Spleen (tissue), 7 donors: ENCODE data around the gene RPS18.

ENCODE experiments used
- CTCF ChIP-seq, 11 experiments: fragments of 200-600 bp in 7 of 11; fragments of 450-650 bp in 4 of 11; sonication (generic) in 4 of 11; IDR thresholded peaks in 8 of 11; conservative IDR thresholded peaks in 3 of 11; 1 replicate in 7 of 11; 2 replicates in 4 of 11; pipeline versions ENCODE4 v1.4.0 to v1.8.0; 2016 to 2021; ENCODE audit warnings: antibody characterized with exemption in 11 of 11, inconsistent platforms in 4 of 11, mild to moderate bottlenecking in 1 of 11
- POLR2A ChIP-seq, 3 donors: fragments of 450-650 bp; IDR thresholded peaks; one replicate each; pipeline ENCODE4 v1.5.1; 2017; ENCODE audit warnings: antibody characterized with exemption in 3 of 3, mild to moderate bottlenecking in 1 of 3
- POLR2AphosphoS5 ChIP-seq, 3 donors: sonication (generic); formaldehyde crosslinking; IDR thresholded peaks; one replicate each; pipeline ENCODE4 v1.5.1; 2017; ENCODE audit warnings: antibody characterized with exemption in 3 of 3
- donor health status: DM: no; HTN: no; CAD: no; lungs with moderate emphysema.
- donor health status: DM: no; HTN: no; CAD: no.
- donor health status: DM: no; HTN: no; CAD: no.

GRCh38 chr6:33236852-33237251, 35.0 kb upstream of the RPS18 start:
- TF ChIP-seq CTCF (IDR thresholded peaks at IDR 0.05 in 8 of 11, conservative IDR thresholded peaks at IDR 0.05 in 3 of 11) (no peak), POLR2AphosphoS5 (IDR thresholded peaks at IDR 0.05) (no peak), POLR2A (IDR thresholded peaks at IDR 0.05) (no peak)
